Activated T-helper 1 cell treated with Interleukin-2 at 50 U/mL for 16 hours (primary cell): ENCODE results near the gene SPPL2B.

Source experiments
- DNase-seq: peaks from one replicate; pipeline ENCODE4 v3.0.0-alpha.2; 2020; ENCODE audit warnings: low read depth

SPPL2B gene

DNA sequence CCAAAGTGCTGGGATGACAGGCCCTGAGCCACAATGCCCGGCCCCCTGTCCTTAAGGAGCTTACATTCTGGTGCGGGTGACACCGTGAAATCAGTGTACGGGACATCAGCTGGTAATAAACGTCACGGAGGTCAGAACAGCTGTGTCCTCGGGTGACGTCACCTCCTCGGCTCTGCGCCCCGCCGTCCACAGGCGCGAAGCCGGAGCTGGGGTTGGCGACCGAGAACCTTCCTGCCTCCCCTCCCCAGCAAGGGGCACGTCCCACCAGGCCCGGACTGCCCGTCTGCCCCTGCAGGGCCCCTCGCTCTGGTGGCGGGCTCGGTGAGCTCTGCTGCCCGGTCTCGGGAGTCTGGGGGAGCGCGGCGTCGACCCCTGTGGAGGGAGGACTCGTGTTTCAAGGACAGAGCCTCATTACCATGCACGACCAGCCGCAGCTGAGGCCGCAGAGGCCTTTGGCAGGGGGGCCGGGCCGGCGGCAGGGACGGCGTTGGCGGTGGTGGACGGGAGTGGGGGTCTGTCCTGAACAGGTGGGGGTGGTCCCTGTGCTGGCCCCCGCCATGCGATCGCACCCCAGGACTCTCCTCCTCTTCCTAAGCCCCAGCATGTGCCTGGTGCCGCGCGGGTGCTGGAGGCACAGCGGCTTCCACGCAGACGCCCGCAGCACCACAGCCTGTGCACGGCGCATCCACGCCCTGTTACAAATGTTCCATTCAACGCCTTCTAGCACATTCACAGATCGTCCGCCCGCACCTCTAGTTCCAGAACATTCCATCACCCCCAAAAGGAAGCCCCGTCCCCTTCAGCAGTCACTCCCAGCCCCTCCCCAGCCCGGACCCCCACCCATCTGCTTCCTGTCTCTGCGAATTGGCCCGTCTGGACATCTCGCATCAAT, 25.9 kb upstream of the SPPL2B start:
- DNase-seq = no peak

DNA sequence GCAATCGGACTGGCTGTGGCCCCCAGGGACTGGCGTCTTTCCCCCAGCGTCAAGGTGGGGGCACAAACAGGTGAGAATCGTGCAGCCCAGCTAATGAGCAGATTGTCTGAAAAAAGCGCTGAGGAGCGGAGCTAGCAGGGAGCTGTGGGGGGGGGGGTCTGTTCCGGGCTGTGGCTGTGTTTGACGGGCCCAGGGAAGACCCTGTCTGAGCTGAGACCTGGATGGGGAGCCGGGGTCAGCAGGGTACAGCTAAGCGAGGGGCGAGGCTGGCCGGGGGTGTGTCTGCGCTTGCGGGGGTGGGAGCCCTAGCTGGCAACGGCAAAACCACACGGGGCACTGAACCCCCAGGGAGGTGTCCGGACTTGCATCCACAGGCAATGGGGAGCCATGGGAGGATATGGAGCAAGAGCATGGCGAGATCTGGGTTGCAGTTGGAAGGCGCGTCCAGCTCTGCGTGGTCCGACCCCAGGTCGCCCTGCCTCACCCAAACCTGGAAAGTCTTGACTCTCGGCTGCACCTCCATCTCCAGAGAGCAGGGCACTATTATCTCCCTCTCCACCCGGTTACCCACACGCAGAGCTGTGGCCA, 25.2 kb upstream of the SPPL2B start:
- DNase-seq = no peak

DNA sequence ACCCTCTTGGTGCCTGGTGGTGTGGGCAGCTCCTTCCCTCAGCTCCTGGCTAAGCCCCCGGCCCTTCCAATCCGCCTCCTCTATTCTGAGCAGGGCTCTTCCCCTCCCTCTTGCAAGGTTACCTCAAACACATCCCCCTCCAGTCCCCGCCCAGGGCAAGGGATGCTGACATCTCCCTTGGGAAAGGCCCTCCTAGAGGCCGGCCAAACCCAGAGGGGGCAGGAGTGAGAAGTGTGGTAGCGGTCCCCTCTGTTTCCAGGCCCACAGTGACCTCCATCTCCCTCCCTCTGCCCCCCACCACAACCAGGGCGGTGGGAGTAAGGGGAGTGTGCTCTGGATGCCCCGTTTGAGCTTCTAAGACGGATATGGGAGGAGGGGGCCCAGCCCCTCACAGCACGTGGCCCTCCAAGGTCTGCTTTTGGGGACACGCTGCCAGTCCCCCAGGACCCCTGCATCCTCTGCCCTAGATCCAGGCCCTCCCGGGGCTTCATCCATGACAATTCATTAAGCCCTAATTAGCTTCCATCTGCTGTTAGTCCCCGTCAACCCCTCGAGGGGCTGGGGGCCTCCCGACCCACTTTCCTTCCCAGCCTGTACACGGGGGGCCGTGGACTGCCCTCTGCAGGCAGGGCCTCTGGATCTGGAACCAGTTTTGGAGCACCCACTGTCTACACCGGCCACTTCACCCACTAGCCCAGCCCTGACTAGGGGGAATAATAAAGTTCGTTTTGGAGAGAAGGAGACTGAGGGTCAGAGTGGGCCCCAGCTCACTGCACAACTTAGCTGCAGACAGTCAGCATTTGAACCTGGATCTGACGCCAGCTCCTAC, 22.8 kb upstream of the SPPL2B start:
- DNase-seq = no peak

DNA sequence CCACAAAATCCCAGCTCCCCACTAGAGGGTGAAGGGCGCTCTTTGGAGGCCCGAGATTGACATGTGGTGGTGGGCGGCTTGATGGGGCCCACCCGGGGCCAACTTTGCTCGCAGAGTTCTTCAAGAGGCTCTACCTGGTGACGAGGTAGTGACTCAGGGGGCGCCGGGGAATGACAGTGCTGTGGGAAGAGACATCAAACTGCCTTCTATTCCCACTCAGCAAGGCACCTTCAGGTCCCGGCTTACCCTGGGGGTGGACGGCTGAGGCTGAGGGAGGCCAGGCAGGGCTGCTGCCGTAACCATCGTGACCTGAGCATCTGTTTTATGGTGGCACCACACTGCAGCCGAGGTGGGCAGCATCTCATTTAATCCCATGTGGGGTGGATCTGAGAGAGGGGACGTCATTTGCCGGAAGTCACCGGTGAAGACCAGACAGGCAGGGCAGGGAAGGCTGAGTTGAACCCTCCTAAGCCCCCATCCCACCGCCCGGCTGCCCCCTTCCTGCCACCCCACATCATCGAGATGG, 22.1 kb upstream of the SPPL2B start:
- DNase-seq = no peak

DNA sequence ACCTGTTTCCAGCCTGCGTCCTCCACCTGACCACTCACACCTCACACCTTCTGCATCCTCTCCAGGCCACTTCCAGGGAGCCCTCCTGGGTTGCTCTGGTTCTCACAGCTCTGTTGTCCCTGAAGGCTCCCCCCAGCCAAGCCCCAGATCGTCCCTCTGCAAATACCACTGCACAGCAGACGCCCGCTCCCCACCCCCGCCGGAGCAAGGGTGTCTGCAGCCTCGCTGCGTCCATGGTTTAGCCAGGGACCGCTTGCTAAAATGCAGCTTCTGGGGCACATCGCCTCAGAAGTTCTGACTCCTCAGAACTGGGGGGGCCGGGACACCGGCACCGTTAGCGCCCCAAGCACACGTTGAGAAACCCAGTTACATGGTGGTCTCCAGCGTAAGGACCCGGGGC, 21.5 kb upstream of the SPPL2B start:
- DNase-seq = no peak

DNA sequence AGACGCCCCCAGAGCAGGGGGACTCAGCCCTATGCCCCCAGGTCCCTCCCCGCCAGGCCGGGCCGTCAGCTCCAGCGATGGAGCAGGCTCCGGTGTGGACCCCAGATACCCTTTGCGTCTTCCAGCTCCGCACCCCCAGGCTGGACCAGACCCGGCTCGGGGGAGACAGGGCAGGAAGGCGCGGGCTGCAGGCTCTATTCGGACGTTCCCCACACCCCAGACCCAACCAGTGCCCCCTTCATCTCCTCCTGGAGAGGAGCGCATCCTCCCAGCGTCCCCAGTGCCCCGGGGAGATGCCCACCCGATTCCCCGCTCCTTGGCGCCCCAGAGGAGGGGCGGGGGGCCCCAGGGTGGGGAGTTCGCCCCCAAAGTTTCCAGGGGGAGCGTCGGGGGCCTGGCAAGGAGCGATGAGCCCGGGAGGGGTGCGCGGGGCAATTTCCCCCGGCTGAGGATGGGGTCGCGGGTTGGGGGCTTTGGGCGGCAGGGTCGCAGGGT, 20.9 kb upstream of the SPPL2B start:
- no peak for DNase-seq

DNA sequence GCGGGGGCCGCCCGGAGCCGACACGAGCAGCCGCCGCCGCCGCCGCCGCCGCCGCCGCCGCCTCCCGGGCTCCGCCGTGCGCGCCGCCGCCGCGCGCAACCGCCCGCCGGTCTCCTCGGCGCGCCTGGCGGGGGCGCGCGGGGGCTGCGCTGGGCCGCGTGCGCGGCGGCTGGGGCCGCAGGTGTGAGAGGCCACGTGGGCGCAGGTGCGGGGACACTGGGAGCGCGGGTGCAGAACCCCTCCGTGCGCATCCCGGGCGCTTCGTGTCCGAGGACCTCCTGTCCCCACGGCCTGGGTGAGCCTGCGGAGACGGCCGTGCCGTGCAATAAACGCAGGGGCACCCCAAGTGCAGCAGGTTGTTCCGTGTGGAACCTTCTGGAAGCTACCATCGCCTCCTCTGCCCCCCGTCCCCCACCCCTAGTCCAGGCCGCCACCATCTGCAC, 20.3 kb upstream of the SPPL2B start, which contains the start of gene LINGO3:
TSS of gene LINGO3 (minus strand) at position 41 of the 443 bp plus-strand sequence. CDS start 16,378 bp downstream, outside the sequence.
- DNase-seq = no peak

DNA sequence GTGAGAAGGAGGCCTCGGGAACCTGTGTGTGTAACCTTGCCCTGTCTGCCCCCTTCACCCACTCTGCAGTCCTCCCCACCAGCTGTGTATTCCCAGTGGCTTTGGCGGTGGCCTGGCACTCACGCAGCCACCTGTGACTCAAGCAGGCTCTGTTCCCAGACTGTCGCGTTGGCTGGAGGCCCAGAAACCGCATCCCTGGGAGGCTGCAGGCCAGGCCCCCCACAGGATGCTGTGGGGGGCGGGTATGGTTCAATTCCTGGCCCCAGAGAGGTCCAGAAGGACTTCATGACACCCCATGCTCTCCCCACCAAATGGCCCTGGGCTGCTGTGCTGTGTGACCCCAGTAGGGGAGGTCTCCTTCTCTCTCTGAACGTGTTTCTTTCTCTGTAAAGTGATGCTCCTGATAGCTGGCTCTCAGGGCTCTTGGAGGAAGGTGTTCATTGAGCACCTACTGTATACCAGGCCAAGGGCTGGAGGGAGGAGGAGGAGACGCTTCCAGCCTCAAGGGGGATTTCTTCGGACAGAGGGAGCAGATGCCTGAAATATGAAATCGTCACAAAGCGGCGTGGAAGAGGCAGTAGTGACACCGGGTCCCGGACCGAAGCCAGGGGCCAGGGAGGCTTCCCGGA, 18.6 kb upstream of the SPPL2B start:
- no peak for DNase-seq

DNA sequence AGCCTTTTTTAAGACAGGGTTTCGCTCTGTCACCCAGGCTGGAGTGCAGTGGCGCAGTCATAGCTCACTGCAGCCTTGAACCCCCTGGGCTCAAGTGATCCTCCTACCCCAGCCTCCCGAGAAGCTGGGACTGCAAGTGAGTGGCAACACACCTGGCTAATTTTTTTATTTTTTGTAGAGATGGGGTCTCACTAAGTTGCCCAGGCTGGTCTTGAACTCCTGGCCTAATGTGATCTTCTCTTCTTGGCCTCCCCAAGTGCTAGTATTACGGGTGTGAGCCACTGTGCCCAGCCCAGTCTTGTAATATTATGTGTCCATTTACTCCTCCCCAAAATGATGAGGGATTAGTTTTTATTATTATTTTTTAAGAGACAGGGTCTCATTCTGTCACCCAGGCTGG, 17.4 kb upstream of the SPPL2B start:
- DNase-seq = no peak

DNA sequence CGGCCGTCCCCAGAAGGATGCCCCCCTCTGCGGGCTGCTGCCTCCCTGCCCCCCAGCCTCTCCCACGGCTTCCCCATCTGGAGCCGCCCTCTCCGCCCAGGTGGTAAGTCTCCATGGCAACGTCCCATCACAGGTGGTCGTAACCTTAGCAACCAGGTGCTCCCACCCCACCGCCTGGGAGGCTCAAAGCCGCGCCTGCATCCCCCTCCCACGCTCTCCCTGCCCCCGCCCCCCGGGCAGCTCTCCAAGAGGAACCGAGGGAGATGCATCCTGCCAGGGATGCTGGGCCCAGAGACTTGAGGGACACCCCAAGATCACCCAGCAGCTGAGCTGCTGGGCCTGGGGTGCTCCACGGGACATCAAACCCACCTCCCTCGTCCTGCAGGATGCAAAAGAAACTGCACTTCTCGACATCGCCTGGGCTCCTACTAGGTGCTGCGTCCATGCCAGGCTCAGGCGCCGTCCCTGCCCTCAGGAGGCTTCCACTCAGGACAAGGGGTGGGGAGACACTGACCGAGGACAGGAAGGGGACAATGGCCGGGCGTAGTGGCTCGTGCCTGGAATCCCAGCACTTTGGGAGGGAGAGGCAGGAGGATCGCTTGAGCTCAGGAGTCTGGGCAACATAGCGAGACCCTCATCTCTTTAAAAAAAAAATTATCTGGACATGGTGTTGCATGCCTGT, 15.5 kb upstream of the SPPL2B start:
- no peak for DNase-seq

DNA sequence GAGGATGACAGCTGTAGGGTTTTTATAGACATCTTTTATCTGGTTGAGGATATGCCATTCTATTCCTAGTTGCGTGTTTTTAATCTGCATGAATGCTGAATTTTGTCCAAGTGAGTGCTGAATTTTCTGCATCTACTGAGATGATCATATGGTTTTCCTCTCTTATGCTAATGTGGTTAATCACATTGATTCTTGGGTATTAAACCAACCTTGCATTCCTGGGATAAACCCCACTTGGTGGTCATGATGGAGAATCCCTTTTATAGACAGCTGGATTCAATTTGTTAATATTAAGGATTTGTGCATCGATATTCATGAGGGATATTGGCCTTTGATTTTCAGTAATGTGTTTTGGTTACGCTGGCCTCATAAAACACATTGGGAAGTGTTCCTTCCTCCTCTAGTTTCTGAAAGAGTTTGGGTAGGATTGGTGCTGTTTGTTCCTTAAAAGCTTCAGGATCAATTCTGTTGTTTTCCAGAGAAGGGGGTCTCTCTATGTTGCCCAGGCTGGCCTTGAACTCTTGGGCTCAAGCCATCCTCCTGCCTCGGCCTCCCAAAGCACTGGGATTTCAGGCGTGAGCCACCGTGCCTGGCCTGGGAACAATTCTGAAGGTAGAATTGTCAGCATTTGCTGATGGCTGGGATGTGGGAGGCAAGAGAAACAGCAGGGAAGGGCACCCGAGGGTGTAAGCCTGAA, 13.2 kb upstream of the SPPL2B start:
- DNase-seq = no peak

DNA sequence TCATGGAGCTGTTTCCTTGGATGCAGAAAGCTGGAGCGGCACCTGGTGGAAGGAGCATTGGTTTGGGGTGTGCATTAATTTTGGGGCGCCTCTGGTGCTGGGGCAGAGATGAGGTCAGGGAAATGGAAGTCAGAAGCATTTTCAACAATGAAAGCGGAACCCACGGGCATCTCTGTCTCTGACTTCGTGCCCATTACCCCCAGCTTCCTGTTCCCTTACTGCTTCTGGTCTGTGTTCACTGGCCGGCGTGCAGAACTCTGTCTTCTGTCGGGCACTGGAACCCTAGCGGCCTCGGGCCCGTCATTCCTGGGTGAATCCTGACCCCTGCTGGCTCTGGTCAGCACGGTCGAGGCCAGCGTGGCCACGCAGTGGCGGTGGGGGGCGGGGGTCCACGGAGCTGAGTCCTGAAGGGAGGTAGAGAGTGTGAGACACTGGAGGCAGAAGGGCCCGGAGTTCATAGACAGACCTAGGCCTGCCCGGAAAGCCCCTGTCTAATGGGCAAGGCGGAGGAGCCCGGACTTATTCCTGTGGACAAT, 12.6 kb upstream of the SPPL2B start:
- no peak for DNase-seq

DNA sequence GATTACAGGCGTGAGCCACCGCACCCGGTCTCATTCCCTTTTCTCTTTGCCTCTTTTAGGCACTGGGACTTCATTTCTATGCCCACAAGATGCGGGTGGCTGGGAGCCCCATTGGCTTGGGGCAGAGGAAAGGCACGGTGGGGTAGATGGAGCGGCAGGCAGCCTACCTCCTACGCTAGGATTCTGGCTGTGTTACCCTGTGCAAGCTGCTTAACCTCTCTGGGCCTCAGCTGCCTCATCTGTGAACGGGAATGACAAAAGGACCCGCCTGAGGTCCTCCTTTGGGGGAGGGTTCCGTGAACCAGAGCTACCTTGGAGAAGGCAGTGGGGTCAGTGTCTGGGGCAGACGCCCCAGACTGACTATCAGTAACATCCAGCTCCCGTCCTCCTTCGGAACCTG, 11.2 kb upstream of the SPPL2B start:
- no peak for DNase-seq

DNA sequence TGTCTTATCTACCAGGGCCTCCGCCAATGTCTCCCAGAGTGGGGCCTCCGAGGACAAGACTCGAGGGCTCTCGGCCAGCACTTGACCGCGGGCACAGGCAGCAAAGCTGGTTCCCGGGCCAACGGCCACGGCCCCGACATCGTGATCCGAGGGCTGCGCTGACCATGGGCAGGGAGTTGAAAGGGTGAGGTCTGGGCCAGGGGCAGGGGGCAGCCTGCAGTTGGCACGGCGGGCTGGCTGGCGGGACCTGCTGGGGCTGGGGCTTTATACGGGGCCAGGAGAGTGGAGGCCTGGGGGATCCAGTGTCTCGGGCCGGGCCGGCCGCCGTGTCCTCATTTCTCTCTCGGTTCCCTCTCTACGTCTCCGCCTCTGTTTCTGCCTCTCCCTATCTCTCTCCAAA, 10.7 kb upstream of the SPPL2B start:
- DNase-seq = no peak

DNA sequence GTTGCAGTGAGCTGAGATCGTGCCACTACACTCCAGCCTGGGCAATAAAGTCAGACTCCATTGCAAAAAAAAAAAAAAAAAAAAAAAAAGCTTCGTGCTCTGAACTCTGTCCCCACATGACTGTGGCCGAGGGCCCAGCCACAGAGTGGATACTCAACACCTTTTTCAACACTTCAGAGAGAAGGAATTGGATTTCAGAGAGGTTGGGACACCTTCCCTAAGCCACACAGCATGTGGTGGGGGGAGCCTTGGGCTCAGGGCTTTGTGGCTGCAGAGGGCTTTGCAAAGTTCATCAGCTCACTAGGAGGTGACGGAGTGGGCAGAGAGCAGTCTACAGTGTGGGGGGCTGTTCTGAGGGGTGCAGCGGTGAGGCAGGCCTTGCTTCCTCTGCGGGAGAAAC, 9.6 kb upstream of the SPPL2B start:
- DNase-seq = no peak

DNA sequence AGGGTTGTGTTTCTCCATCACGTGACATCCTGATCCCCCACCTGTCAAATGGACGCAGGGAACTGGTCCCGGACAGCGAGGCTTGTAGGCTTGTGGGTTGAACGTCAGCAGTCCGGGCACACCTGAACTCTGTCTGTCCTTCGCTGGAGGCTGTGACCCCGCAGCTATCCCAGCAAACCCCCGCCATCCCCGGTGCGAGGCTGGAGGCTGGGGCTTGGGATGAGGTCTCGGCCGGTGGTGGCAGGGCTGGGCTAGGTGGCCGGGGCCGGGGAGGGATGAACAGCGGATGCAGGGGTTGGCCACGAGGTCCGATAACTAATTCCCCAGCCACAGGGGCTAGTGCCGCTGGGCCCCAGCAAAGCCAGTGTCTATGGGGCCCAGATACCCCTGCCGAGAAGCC, 8.9 kb upstream of the SPPL2B start:
- no peak for DNase-seq

DNA sequence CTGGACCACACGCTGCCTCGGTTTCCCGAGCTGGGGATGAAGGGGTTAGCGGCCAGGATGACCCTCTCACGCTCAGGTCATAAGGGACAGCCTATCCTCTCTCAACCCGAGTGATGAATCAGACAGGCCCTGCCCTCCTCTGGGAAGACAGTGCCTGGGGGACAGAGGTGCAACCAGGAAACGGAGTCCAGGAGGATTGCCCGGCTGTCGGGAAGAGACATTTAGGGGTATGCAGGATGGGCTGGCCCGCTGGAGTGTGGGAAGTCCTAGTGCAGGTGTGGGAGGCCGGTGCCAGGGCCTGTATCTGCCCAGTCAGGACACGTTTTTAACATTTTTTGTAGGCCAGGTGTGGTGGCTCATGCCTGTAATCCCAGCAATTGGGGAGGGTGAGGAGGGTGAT, 8.4 kb upstream of the SPPL2B start:
- no peak for DNase-seq

DNA sequence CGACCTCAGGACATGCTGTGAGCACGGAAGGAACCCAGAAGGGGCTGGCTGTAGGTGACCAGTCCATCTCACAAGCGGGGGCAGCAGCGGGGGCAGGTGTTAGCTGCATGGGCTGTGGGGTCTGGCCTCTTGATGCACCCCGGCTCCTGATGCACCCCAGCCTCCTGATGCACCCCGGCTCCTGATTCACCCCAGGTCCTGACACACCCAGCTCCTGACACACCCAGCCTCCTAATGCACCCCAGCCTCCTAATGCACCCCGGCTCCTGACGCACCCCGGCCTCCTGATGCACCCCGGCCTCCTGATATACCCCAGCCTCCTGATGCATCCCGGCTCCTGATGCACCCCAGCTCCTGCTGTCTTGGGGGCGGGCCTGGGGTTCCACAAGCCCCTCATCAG, 7.5 kb upstream of the SPPL2B start:
- no peak for DNase-seq

DNA sequence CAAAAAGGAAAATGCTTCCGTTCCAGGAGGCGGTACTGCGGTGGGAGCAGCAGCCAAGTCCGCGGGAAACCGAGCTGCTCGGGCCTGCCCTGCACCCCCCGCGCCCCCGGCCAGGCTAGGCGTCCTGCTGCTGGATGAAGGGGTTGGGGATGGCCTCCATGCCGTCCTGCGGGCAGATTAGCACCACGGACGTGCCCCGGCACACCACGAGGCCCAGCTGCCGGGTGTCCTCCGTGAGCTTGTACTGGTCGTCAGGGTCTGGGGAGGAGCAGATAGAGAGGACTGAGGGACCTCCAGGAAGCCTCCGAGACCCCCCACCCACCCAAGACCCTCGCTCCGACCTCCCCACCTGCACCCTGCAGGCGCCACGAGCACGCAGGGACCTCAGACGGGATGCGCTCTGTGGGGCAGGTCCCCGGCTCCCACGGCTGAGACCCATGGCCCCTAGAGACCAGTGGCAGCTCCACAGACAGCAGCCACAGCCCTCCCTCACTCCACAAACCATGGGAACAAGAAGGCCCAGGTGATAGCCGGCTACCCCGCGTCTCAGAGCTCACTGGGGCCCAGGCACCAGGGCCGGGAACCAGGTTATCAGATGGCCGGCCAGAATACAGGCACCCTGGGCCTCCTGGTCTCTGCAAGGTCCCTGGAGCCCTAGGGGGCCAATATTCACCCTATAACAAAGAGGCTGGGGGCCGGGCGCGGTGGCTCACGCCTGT, 6.8 kb upstream of the SPPL2B start:
- no peak for DNase-seq

DNA sequence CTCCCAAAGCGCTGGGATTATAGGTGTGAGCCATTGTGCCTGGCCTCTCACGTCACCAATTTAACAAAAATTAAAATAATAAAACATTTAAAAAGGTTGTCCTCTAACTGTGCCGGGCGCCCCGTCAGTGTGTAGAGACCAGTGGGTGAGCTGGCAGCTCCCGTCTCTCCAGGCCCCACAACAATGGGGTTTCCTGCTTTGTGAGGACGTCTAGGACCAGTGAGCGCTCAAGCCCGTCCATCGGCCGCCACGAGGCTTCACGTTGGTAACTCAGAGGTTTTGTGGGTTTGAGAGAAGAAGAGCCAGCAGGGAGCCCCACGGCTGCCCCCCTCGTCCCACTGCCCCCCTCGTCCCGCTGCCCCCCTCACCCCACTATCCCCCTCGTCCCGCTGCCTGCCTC, 4.8 kb upstream of the SPPL2B start:
- DNase-seq = no peak
